DMS153 treated with DMSO at 0.1 percent for 48 hours (cell line): ENCODE results near the gene BAZ2B.
A peak's percentile ranks its signal among the peaks of the same experiment; 100 is the strongest.

Experiments
- DNase-seq: peaks from one replicate; lab custom pipeline; 2025; ENCODE audit not compliant: unreplicated experiment; lab: John Stamatoyannopoulos, UW

Gene BAZ2B

GRCh38 chr2:159615367-159616285, 722 bp downstream of the BAZ2B start:
- peak; percentile 77 for DNase-seq

GRCh38 chr2:159614534-159615366, 1.6 kb downstream of the BAZ2B start:
- peak; percentile 66 for DNase-seq

- peak; percentile 52 for DNase-seq
These were observed 2.6 kb downstream of the BAZ2B start for GRCh38 chr2:159613651-159614285.

- DNase-seq = no peak
These were observed 3.3 kb downstream of the BAZ2B start for GRCh38 chr2:159613091-159613490.

- DNase-seq = peak; percentile 27
These were observed 4.0 kb downstream of the BAZ2B start for GRCh38 chr2:159612255-159612901.

- DNase-seq = no peak
These were observed 6.4 kb downstream of the BAZ2B start for GRCh38 chr2:159609811-159610549.

- DNase-seq = no peak
These were observed 7.5 kb downstream of the BAZ2B start for GRCh38 chr2:159608723-159609308.

GRCh38 chr2:159608108-159608507, 8.2 kb downstream of the BAZ2B start:
- DNase-seq = no peak

- no peak for DNase-seq
These were observed 10.1 kb downstream of the BAZ2B start for GRCh38 chr2:159606287-159606686.

- DNase-seq = no peak
These were observed 10.7 kb downstream of the BAZ2B start for GRCh38 chr2:159605441-159606178.

GRCh38 chr2:159604159-159604558, 12.2 kb downstream of the BAZ2B start:
- DNase-seq = no peak

GRCh38 chr2:159600752-159601151, 15.6 kb downstream of the BAZ2B start:
- no peak for DNase-seq

GRCh38 chr2:159595410-159596046, 20.8 kb downstream of the BAZ2B start:
- DNase-seq = no peak

GRCh38 chr2:159592441-159592840, 23.9 kb downstream of the BAZ2B start:
- DNase-seq = no peak

GRCh38 chr2:159591221-159591620, 25.1 kb downstream of the BAZ2B start:
- DNase-seq = no peak

GRCh38 chr2:159589286-159589685, 27.1 kb downstream of the BAZ2B start:
- no peak for DNase-seq

- DNase-seq = no peak
These were observed 30.3 kb downstream of the BAZ2B start for GRCh38 chr2:159586034-159586433.

GRCh38 chr2:159585622-159586021, 30.7 kb downstream of the BAZ2B start:
- no peak for DNase-seq

GRCh38 chr2:159584796-159585195, 31.6 kb downstream of the BAZ2B start:
- no peak for DNase-seq
